AG08395 (cell line): Measurements from ENCODE around the gene SLCO4A1.

Source experiments
- DNase-seq: peaks from one replicate; pipeline ENCODE4 v3.0.0; 2012; ENCODE audit warnings: mixed read lengths, low spot score

Gene SLCO4A1, protein sequence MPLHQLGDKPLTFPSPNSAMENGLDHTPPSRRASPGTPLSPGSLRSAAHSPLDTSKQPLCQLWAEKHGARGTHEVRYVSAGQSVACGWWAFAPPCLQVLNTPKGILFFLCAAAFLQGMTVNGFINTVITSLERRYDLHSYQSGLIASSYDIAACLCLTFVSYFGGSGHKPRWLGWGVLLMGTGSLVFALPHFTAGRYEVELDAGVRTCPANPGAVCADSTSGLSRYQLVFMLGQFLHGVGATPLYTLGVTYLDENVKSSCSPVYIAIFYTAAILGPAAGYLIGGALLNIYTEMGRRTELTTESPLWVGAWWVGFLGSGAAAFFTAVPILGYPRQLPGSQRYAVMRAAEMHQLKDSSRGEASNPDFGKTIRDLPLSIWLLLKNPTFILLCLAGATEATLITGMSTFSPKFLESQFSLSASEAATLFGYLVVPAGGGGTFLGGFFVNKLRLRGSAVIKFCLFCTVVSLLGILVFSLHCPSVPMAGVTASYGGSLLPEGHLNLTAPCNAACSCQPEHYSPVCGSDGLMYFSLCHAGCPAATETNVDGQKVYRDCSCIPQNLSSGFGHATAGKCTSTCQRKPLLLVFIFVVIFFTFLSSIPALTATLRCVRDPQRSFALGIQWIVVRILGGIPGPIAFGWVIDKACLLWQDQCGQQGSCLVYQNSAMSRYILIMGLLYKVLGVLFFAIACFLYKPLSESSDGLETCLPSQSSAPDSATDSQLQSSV

DNA sequence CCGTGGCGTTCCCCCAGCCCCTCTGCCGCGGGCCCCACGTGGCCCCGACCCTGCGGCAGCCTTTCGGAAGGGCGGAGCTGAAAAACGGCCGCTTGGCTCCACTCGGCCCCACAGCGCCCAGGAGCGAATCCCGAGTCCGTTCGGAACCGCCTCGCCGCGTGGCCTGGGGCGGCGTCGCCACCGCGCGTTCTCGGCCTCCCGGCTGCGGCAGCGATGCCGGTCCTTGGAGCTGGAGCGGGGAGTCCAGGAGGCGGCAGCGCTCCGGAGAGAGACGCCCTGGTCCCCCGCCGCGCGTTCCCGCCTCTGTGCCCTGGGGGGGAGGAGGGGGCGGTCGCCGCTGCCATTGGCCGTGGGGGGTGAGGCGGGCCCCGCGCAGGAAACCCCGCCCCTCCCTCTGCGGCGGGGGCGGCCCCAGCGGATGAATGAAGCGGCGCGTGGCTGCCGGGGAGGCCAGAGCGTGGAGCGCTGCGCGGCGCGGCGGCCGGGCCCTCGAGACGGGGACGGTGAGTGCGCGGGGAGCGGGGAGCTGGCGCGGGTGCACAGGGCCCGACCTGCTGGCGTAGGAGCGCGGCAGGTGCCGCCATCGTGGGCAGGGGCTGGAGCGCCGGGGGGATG, at the start of gene SLCO4A1:
Gene SLCO4A1, plus strand, starts transcription at position 453 of the 615 bp plus-strand sequence. CDS start 13,952 bp downstream, outside the sequence.
- peak; percentile 81 for DNase-seq

DNA sequence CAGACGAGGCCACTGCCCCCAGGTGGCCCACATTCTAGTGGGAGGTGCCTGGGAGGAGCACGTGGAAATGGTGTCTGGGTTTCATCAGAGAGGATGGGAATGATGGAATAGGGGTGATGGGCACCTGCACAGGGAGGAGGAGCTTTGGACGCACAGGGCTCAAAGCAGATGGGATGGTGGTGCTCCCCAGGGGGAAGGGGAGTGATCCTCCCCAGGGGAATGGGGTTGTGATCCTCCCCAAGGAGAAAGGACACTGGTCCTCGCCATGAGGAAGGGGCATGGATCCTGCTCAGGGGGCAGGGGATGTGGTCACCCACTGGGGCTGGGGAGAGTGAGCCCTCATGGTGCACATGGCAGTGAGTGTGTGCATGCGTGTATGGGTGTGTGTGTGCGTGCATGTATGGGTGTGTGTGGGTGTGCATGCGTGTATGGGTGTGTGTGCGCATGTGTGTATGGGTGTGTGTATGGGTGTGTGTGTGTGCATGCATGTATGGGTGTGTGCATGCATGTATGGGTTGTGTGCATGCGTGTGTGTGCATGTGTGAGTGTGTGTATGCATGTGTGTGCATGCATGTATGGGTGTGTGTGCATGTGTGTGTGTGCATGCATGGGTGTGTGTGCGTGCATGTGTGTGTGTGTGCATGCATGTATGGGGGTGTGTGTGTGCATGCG, 49.7 kb upstream of the SLCO4A1 start:
- no peak for DNase-seq

DNA sequence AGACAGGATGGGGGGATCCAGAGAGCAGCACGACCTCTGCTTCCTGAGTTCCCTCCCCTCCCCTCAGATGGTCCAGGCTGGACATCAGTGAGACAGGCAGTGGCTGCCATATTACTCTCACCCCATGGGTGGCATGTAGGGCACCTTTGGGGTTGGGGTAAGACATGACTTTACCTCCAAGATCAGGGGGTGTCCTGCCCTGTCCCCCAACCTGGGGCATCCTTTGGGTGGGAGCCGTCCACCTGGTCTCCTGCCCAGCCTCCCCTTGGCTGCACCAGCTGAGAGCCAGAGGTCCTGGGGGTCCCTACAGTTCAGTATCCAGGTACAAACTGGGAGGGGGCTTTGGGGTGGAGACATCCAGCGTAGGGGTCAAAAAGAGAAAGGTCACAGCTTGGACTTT, 48.7 kb upstream of the SLCO4A1 start:
- no peak for DNase-seq

DNA sequence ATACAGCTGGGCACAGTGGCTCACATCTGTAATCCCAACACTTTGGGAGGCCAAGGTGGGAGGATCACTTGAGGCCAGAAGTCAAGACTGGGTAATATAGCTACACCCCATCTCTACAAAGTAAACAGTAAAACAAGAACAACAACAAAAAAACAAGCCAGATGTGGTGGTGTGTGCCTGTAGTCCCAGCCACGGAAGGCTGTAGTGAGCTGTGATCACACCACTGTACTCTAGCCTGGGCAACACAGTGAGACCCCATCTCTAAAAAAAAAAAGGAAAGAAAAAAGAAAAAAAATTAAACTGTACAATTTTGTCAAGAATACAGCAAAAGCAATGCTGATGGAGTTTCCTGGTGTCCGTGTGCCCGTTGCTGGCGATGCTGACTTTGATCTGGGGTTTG, 47.2 kb upstream of the SLCO4A1 start:
- no peak for DNase-seq

DNA sequence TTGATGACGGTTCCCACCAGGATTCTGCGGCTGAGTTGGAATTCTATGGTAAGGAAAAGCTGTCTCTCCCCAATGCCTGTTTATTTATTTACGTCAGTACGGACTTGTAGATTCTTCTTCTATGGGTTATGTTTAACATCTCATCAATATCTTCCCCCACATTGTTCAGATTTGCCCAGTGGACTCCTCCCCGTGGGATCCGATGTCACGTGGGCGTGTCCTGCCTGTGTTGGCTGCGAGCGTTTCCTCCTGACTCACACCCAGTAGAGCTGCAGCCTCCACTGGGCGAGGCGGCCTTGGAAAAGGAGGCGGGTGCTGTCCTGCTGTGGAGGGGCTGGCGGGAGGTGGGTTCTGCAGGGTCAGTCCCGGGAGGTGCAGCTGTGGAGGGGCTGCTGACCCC, 46.8 kb upstream of the SLCO4A1 start:
- DNase-seq: peak; percentile 83

DNA sequence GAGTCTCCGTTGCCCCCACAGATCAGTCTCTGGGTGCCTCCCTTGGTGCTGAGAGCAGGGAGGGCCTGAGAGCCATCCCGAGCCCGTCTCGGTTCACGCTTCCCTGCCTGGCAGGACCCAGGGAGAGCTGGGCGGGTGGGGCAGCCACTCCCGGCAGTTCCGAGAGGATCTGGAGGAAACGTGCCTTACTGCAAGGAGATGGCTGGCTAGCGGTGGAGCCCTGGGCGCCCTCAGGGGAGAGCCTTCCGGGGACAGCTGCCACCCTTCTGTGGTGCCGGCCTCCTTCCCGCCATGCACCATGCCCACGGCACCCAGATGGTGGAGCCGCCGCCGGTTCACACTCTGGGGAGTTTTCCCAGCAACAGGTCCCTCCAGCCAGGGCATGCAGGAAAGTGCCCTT, 45.8 kb upstream of the SLCO4A1 start:
- DNase-seq: no peak

DNA sequence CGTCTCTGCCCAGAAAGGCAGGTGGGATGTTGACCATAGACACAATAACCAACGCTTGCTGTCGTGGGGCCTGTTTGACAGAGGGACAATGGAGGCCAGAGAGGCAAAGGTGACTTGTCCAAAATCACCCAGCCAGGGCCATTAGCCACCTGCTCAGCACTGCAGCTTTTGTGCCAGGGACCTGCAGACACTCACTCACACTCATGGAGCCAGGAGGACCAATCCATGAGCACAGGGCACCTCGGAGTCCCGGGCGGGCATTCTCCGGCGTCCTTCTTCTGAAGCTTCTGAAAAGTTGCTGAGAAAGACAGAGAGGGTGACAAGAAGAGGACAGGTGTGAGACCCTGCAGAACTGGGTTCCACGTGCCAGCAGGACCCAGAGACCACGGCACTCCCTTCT, 45.4 kb upstream of the SLCO4A1 start:
- no peak for DNase-seq

DNA sequence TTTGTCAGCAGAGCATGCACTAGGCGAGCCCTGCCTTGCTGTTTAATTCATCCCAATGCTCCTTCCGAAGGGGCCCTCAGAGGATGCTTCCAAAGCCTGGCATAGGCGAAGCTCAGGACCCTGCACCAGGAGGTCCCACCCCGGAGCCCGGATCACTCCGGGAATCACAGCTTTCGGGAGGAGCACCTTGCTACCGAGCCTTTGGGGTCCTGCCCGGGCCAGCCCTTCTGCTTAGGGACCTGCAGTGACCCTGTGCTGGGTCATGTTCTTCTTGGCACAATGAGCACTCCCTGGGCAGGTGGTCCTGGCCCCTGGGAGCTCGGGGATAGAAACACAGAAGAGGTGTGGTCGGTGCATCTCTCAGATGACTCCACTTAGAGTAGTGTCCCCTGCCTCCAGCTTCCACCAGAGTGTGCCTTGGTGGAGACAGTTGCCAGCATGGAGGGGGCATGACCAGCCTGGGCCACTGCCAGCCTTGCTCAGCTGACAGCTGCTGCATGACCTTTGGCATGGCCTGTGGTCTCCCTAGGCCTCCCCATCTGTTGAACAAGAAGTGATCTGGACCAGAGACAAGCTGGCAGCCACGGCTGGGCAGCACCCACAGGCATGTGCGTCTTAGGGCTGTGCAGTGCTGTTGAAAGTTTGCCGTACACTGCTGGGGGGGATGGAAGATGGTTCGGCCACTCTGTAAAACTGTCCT, 44.7 kb upstream of the SLCO4A1 start:
- no peak for DNase-seq

DNA sequence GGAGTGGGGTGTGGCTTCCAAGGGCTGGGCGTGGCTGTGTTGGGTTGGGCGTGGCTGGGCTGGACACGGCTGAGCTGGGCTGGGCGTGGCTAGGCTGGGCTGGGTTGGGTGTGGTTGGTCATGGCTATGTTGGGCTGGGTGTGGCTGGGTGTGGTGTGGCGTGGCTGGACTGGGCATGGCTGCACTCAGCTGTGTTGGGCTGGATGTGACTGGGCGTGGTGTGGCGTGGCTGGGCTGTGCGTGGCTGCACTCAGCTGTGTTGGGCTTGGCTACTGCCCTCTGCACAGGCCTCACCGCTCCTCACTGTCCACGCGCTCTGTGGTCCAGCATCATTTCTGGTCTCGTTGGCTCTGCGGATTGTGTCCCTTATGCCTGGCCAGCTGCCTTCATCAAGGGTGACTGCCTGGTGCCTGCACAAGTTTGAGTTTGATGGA, 43.5 kb upstream of the SLCO4A1 start:
- no peak for DNase-seq

DNA sequence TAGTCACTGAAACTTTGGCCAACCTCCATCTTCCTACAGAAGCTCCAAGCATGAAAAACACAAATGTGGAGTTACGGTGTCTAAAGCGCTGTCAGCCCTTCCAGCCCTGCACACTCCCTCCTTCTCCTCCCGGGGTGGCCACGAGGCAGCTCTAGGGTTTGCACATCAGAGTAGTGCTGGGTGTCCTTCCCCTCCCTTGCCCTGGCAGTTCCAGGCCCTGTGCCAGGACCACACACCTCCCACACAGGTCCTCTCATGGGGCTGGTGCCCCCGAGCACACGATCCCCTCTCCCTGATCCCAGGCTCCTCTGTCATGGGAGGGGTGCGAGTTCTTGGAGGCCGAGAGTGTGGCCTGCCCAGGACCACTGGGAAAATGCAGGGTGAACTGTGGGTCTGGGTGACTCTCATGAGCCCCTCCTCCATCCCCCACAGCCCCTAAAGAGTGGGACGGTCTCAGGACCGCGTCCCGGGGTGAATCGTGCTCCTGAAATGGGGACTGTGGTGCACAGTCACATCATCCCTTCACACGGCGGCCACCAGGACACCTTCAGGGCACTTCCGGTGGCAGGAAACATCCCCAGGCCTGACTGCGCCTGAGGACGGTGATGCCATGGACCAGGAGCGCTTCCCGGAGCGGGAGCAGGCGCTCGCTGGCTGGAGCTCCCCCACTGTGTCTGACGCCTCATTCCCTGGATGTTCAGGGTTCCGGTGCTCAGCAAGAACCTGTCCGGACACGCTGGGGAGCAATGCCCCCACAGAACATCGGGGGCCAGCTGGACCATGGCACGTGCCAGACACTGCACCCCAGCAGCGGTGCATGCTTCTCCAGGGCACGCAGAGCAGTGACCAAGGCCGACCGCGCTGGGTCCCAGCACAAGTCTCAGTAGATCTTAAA, 42.8 kb upstream of the SLCO4A1 start:
- no peak for DNase-seq

DNA sequence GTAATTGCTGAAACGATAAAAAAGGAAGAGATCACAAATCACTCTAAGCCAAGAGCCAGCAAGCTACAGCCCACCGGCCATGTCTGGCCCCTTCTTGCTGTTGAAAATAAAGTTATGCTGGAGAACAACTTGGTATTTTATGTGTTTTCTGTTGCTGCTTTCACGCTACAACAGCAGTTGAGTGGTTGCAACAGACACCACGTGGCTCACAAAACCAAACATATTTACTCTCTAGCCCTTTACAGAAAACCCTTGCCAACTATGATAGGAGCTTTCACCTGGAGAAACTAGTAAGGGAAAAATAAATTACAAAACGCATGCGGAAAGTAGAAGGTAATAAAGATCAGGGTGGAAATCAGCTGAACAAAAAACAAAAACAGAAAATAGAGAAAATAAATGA, 41.1 kb upstream of the SLCO4A1 start:
- DNase-seq: no peak

DNA sequence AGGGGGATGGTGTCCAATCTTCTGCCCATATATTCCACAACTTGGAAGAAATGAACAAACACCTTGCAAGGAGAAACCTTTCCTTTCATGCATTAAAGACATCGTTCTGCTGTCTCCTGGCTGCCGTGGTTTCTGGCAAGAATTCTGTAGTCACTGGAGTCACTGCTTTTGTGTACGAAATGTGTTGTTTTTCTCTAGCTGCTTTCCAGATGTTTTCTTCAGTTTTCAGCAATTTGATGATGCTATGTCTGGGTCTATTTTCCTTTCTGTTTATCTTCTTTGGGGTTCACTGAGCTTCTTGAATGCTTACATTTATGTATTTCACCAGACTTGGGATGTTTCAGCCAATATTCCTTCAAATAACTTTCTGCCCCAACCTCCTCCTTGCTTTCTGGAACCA, 40.6 kb upstream of the SLCO4A1 start:
- no peak for DNase-seq

DNA sequence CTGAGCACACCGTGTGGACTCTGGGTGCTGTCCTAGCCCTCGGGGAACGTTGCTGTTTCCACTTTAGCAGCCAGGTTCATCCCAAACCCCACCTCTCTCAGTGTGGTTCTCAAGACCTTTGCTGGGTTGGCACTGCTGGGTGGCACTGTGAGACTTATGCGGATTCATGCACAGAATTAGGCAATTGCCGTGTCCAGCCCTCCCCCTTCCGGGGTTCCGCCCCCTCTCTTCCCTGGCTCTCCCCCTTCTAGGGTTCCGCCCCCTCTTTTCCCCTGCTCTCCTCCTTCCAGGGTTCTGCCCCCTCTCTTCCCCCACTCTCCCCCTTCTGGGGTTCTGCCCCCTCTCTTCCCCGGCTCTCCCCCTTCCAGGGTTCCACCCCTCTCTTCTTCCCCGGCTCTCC, 39.8 kb upstream of the SLCO4A1 start:
- DNase-seq: no peak

DNA sequence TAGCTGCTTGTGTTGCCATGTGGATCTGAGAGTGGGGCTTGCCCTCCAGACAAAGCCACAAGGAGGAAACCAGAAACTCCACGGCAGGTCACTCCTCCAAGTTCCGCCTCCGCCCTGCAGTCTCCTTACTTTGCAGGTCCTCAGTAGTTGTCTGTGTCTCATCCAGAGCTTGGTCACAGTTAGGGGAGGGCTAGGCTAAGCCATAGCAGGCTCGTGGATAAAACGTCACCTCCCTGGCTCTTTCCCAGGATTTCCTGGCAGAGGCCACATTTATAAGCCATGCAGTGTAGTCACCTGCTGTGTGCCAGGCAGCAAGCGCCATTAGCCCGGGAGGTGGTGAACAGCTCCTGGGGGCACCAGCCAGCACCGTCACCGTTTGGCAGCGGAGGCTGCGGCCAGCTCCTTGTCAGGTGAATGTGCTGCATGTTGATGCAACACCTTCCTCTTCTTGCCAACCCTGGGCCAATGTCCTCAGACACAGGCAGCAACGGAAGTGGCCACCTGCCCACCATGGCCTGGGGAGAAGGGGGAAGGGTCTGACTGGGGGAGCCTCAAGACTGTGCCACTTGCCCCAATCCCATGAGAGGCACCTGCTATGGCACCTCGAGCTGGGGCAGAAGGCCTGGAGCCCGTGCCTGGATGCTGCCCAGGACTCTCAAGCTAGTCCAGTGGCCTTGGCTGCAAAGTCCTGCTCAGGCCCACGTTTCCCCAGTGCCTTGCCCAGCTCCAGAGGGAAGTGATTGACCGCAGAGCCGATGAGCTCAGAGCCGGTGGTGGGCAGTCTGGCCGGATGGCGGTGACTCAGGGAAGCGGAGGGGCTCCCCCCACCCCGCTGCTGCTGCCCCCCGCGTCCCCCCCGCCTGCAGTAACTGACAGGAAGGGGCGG, 39.0 kb upstream of the SLCO4A1 start:
- DNase-seq: peak; percentile 64

DNA sequence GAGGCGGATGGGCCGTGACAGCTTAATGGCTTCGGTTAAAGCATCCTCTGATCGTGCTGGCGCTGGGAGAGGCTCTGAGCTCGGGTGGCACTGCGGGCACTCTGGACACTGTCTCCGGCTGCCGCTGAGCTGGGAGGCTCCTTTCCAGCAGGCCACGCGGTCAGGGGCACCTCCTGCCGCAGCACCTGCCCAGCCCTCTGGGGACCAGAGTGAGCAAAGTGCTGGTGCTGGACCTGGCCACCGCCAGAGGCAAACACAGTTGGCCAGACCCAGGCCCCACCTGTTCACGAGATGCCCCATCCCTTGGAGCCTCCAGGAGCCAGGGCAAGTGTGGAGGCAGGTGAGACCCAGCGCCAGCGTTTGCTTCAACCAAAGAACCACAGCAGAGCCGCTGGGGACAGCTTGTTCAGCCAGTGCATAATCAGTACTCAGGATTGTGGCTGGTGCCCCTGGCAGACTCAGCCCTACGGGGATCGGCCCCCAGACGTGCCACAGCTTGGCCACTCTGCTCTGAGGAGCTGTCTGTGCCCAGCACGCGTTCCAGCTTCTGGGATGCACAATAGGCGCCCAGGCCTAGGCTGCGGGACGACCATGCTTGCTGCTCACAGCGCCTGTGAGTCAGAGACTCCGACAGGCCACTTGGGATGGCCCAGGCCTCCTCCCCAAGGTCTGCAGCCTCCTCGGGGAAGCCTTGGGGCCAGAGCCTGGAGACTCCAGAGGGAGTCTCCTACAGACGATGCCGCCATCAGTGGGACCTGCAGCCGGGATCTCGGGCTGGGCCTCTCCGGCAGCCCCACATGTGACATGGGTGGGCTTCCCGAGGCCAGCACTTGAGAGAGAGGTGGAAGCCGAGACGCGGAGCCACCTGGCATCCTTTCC, 38.2 kb upstream of the SLCO4A1 start:
- no peak for DNase-seq

DNA sequence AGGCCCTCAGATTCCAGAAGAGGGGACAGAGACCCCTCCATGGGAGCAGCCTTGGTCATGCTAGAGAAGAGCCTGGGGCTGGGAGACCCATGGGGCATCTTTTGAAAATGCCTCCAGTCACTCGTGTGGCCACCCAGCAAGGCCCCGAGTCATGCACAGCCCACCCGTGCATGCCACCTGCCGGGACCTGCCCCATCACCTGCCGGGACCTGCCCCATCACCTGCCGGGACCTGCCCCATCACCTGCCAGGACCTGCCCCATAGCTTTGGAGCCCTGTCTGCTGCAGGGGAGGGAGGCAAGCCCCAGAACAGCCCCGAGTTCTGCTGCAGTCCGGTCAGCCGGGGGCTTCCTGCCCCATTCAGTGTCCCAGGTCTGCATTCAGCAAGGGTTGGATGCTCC, 37.5 kb upstream of the SLCO4A1 start:
- DNase-seq: no peak

DNA sequence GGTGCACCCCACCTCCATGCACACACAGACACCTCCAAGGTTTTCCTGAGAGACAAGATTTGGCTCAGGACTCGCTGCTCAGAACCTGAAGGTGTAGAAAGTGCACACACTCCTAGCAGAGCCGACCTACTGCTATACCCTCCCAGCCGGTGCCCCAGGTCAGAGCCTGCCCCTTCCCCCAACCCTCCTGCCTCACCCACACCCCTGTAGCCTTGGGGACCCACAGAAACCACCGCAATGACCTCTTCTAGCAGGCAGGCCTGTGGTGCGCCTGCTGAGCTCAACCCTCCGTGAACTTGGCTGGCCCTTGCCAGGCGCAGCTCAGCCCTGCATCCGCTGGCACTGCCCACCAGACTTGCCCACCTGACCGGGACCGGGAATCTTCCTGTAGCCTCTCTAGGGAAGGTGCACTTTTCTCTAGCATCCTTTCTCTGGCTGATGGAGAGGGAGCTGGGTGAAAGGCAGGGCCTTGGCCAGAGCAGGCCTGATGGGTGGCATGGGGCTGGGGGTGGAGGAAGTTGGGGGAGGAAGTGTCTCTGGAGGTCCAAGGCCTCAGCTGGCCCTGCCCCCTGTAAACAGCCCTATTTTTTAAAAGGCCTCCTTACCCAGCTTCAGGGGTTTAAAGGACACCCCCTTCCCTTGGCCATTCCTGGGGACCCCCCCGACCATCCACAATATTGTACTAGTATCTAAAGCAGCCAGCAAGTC, 36.9 kb upstream of the SLCO4A1 start:
- no peak for DNase-seq

DNA sequence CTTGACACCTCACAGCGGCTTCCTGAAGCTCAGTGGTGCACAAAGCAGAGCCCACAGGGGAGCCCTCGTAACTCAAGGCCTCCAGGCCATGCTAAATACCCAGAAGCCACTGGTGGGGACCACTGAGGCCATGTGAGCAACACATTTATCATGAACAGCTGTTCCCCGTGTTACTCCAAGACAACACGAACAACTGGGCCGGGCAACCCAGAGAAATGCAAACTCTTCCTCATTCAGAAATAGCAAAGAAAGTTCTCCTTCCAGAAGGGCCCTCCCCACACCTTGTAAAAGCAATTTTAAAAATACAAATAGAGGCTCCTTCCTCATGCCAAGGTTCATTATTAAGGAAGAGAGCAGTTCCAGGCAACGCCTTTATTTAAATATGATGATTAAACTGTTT, 36.3 kb upstream of the SLCO4A1 start:
- no peak for DNase-seq
